ENCODE measurements around the gene ART4. TPM values are rescaled to one million over a fixed set of nuclear protein-coding genes. Genes with fewer than 3 reads are reported as not detected.

Gene ART4
- polyA plus RNA-seq, 1 experiment: 0.12 TPM

DNA sequence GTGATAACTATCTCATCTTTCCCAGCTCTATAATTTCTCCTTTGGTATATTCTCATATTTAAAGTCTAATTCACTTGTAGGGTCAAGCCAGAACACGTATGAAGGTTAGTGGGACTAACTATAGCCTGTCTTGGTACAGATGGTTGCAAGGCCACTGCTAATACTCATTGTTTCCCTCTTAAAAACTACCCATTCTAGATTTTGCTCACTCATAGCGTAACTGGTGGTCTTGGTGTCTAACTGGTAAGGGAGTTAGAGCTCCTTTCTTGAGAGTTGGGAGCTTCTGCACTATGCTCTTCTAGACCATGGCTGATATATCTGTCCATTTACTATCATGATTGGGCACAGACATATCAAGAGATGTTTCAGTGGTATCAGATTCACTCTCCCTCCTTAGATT is 33.5 kb upstream of the ART4 start:
- ChIA-PET CTCF (no interaction called here), POLR2A (no interaction called here)
- Histone ChIP-seq H3K36me3 (ENCODE audit: control insufficient read depth, insufficient read depth, low read length) (no peaks in the 10 kb centered on the region), H3K27me3 (ENCODE audit: control insufficient read depth, insufficient read depth, low read length) (no peaks in the 10 kb centered on the region), H3K4me3 (ENCODE audit: low read depth, low read length) (no peak overlapping the region)
- no peak for DNase-seq (ENCODE audit: low read depth)
- TF ChIP-seq, protein P1, sequence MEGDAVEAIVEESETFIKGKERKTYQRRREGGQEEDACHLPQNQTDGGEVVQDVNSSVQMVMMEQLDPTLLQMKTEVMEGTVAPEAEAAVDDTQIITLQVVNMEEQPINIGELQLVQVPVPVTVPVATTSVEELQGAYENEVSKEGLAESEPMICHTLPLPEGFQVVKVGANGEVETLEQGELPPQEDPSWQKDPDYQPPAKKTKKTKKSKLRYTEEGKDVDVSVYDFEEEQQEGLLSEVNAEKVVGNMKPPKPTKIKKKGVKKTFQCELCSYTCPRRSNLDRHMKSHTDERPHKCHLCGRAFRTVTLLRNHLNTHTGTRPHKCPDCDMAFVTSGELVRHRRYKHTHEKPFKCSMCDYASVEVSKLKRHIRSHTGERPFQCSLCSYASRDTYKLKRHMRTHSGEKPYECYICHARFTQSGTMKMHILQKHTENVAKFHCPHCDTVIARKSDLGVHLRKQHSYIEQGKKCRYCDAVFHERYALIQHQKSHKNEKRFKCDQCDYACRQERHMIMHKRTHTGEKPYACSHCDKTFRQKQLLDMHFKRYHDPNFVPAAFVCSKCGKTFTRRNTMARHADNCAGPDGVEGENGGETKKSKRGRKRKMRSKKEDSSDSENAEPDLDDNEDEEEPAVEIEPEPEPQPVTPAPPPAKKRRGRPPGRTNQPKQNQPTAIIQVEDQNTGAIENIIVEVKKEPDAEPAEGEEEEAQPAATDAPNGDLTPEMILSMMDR (IDR thresholded peaks at IDR 0.05; ENCODE audit: insufficient read depth, low read depth, low read length): no peak

DNA sequence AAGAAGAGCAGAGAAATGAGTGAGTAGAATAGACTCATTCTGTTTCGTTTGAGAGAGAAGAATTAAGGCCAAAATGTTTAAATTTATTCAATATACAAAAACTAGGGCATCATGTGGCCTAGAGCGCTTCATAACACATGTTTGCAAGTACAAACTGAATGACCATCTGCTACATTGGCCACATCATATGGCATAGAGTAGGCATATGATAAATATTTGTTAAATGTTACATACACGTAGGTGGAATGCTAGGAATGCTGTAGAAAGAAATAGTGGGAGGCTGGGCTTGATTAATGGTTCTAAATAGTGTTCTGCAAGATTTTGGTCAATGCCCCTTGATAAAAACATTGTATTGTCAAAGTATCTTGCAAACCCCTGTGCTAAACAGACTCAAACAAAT is 31.6 kb upstream of the ART4 start:
- ChIA-PET CTCF (interaction anchor here (0.6 kb wide), 1 partner anchor 65 kb away, joined by 3 read pairs; no protein-coding TSS in a partner anchor), POLR2A (no interaction called here)
- no peaks in the 10 kb centered on the region for H3K36me3 ChIP-seq (ENCODE audit: control insufficient read depth, insufficient read depth, low read length)
- no peak overlapping the region for H3K4me3 ChIP-seq (ENCODE audit: low read depth, low read length)
- no peak for DNase-seq (ENCODE audit: low read depth)
- H3K27me3 ChIP-seq (ENCODE audit: control insufficient read depth, insufficient read depth, low read length): no peaks in the 10 kb centered on the region; the same call in 1 of the 2 replicates
- TF ChIP-seq, protein P1 (IDR thresholded peaks at IDR 0.05; ENCODE audit: insufficient read depth, low read depth, low read length): no peak

DNA sequence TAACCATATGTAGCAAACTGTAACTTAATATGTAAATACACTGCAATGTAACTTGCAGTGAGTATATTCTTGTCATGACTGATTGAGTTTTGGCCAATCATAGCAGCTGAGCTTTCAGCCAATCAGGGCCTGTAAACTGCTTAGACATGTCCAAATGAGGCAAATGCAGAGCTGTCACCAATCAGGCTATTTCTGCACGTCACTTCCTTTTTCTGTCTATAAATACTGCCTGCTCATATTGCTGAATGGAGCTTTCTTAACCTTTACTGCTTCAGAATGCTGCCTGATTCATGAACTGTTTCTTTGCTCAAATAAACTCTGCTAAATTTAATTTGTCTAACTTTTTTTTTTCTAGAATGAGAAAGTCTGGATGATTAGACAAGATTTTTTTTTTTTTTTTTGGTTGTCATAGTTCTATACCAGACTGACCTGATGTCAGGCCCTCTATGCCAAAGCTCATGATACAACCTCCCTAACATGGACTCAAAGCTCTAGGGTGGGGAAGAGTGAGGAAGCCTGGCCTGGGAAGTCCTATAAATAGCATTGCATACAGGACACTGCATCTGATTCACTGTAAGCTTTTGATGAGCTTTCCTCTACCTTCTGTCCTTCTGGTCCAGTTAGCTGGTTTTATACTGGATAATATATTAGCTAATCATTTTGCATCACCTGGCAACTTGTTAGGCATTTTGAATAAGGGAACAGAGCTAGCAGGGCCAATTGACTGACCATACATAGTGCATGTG is 30.3 kb upstream of the ART4 start:
- no peak for DNase-seq (ENCODE audit: low read depth)
- Histone ChIP-seq H3K4me3 (ENCODE audit: low read depth, low read length) (no peak overlapping the region), H3K27me3 (ENCODE audit: control insufficient read depth, insufficient read depth, low read length) (no peaks in the 10 kb centered on the region; the same call in 1 of the 2 replicates), H3K36me3 (ENCODE audit: control insufficient read depth, insufficient read depth, low read length) (no peaks in the 10 kb centered on the region)
- TF ChIP-seq, protein P1 (IDR thresholded peaks at IDR 0.05; ENCODE audit: insufficient read depth, low read depth, low read length): no peak
- CTCF ChIA-PET: interaction anchor here (0.6 to 1.9 kb wide), 2 partner anchors 11 to 14 kb away, joined by 3 to 4 read pairs; no protein-coding TSS in a partner anchor
- POLR2A ChIA-PET: no interaction called here

DNA sequence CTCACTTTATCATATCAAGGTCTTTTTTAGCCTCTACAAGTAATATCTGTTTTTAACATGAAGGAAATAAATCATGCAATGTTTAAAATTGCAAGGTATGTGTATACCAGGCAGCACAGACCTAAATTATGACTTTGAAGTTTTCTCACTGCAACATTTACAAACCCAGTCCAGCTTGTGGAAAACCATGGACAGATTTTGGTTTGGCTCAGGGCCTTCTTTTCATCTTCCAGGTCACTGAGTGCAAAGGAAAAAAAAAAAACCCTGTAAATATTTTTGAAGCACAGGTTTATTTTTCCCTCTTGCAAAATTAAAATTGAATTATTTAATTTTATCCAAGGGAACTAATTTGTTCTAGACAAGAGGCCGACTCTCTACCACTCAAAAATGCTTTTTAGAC is 28.6 kb upstream of the ART4 start:
- ChIA-PET POLR2A (no interaction called here), CTCF (no interaction called here)
- TF ChIP-seq, protein P1 (IDR thresholded peaks at IDR 0.05; ENCODE audit: insufficient read depth, low read depth, low read length): no peak
- Histone ChIP-seq H3K36me3 (ENCODE audit: control insufficient read depth, insufficient read depth, low read length) (no peaks in the 10 kb centered on the region), H3K27me3 (ENCODE audit: control insufficient read depth, insufficient read depth, low read length) (no peaks in the 10 kb centered on the region; the same call in 1 of the 2 replicates), H3K4me3 (ENCODE audit: low read depth, low read length) (no peak overlapping the region)
- no peak for DNase-seq (ENCODE audit: low read depth)

DNA sequence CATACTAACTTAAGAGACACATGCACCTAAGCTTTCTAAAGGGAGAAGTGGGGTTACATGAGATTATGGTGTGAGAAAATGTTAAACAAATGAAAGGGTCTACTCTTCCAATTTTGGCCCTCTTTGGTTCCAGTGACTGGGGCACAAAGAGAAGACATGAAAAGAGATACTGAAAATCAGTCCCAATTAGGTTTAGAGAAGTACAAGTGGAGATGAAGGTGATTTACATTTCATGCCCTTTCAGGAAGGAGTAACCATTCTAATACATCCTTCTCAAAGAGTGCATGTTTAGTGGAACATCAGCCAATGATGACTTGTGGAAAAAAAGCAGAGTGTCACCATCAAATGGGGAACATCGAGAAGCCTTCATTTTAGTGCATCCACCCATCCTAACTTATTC is 27.9 kb upstream of the ART4 start:
- ChIA-PET CTCF (no interaction called here), POLR2A (no interaction called here)
- no peaks in the 10 kb centered on the region; the same call in 1 of the 2 replicates for H3K27me3 ChIP-seq (ENCODE audit: control insufficient read depth, insufficient read depth, low read length)
- DNase-seq (ENCODE audit: low read depth): no peak
- TF ChIP-seq, protein P1 (IDR thresholded peaks at IDR 0.05; ENCODE audit: insufficient read depth, low read depth, low read length): no peak
- H3K36me3 ChIP-seq (ENCODE audit: control insufficient read depth, insufficient read depth, low read length): no peaks in the 10 kb centered on the region
- H3K4me3 ChIP-seq (ENCODE audit: low read depth, low read length): no peak overlapping the region

Measured in BJ (cell line).